HepG2 (cell line): Measurements from ENCODE around the gene MEAF6. TPM values are rescaled to one million over a fixed set of nuclear protein-coding genes. Genes with fewer than 3 reads are reported as not detected.

Experiments
- CTCF ChIP-seq: sonication (generic); formaldehyde crosslinking; IDR thresholded peaks from 2 replicates; pipeline ENCODE4 v1.5.0; 2020; ENCODE audit warnings: mild to moderate bottlenecking, missing genetic modification reagents, moderate library complexity
- DNMT1 ChIP-seq: sonication (generic); formaldehyde crosslinking; IDR thresholded peaks from 2 replicates; pipeline ENCODE4 v1.5.1; 2020; ENCODE audit warnings: mild to moderate bottlenecking, missing genetic modification reagents
- DRAP1 ChIP-seq: IDR thresholded peaks from 2 replicates; pipeline ENCODE4 v1.6.1; 2016; ENCODE audit warnings: missing genetic modification reagents, missing compliant biosample characterization
- RCOR2 ChIP-seq: IDR thresholded peaks from 2 replicates; pipeline ENCODE4 v1.6.1; 2016; ENCODE audit warnings: missing biosample characterization, missing genetic modification reagents
- REPIN1 ChIP-seq: sonication (generic); formaldehyde crosslinking; IDR thresholded peaks from 2 replicates; pipeline ENCODE4 v1.8.0; 2022; ENCODE audit warnings: missing genetic modification reagents, low read depth, mild to moderate bottlenecking, borderline replicate concordance
- SKIL ChIP-seq: sonication (generic); formaldehyde crosslinking; IDR thresholded peaks from 2 replicates; pipeline ENCODE4 v1.8.0; 2022; ENCODE audit warnings: missing genetic modification reagents, mild to moderate bottlenecking, moderate library complexity, borderline replicate concordance
- ZBTB39 ChIP-seq: sonication (generic); formaldehyde crosslinking; IDR thresholded peaks from 2 replicates; pipeline ENCODE4 v1.5.0; 2020; ENCODE audit warnings: missing genetic modification reagents
- ZBTB49 ChIP-seq: sonication (generic); formaldehyde crosslinking; IDR thresholded peaks from 2 replicates; pipeline ENCODE4 v1.4.0; 2020; ENCODE audit warnings: missing genetic modification reagents, borderline replicate concordance
- ZNF577 ChIP-seq: sonication (generic); formaldehyde crosslinking; IDR thresholded peaks from 2 replicates; pipeline ENCODE4 v1.4.0; 2020; ENCODE audit warnings: mild to moderate bottlenecking, low read depth, missing genetic modification reagents, borderline replicate concordance
- ZNF580 ChIP-seq: IDR thresholded peaks from 2 replicates; pipeline ENCODE4 v1.6.1; 2016; ENCODE audit warnings: low read depth, borderline replicate concordance
- ZNF607 ChIP-seq: sonication (generic); formaldehyde crosslinking; IDR thresholded peaks from 2 replicates; pipeline ENCODE4 v1.5.1; 2020; ENCODE audit warnings: missing genetic modification reagents, mild to moderate bottlenecking, borderline replicate concordance
- polyA plus RNA-seq, 8 experiments: library from polyadenylated mRNA; depleted of rRNA in 3 of 8; stranded (reverse) in 7 of 8; unstranded in 1 of 8; fragments of >200 nt; fragmentation: Illumina TruSeq in 4 of 8; extraction: Trizol in 4 of 8; gene quantifications; 2 replicates each; pipeline versions ENCODE4 v1.2.1 to v1.2.3, GENCODE V29; 2011 to 2016; ENCODE audit warnings: low read depth in 4 of 8, missing spikeins in 1 of 8, mixed read lengths in 1 of 8; ENCODE audit not compliant: insufficient read depth in 1 of 8
- total RNA-seq, 5 experiments: library from RNA; depleted of rRNA; stranded (reverse); fragments of >200 nt; fragmentation: Illumina TruSeq; extraction: Trizol; gene quantifications; 2 replicates each; pipeline ENCODE4 v1.2.3, GENCODE V29; 2016; ENCODE audit warnings: low read depth in 1 of 5

The MEAF6 gene
- total and polyA plus RNA-seq, 2 of the 13 experiments (the other 11 are each of a cell fraction or from before 2014, with no cell fraction given): 29.5 to 45.6 TPM

GRCh38 chr1:37561133-37562132, 46.9 kb upstream of the MEAF6 start (continued):
- TF ChIP-seq ZNF580 (CRISPR knock-in tag) (0 out of 2 replicates have a peak, but pooled peaks have one; percentile 35), REPIN1 (0 out of 2 replicates have a peak, but pooled peaks have one; percentile 38), ZNF577 (no peak), DRAP1 (CRISPR knock-in tag) (0 out of 2 replicates have a peak, but pooled peaks have one; percentile 25), ZBTB39 (CRISPR knock-in tag) (0 out of 2 replicates have a peak, but pooled peaks have one; percentile 47), CTCF (peak; percentile 79), SKIL (CRISPR knock-in tag) (0 out of 2 replicates have a peak, but pooled peaks have one; percentile 37), RCOR2 (CRISPR knock-in tag) (peak; percentile 74; the same call in 1 of the 2 replicates), DNMT1 (CRISPR knock-in tag) (0 out of 2 replicates have a peak, but pooled peaks have one; percentile 28), ZBTB49 (CRISPR knock-in tag) (no peak), ZNF607 (CRISPR knock-in tag) (no peak)
